K562 (cell line): ENCODE results near the gene DUS1L. TPM values are rescaled to one million over a fixed set of nuclear protein-coding genes. Genes with fewer than 3 reads are reported as not detected.

Experiments used
- ATAC-seq: fragments of 200-7000 bp; cut with Tn5 transposase; 3 replicates; pipeline ENCODE4 v1.9.1; 2020; ENCODE audit warnings: moderate library complexity
- BruUV-seq: library from RNA; stranded (reverse); fragments of 400-500 nt; replicated peaks from 2 replicates; lab custom pipeline; 2021; lab: Mats Ljungman, UMichigan
- CTCF ChIA-PET: fragments of 300-600 bp; formaldehyde crosslinking; extraction: SDS; loops from one replicate; lab custom pipeline; 2021; ENCODE audit warnings: low intra/inter-chr PET ratio; lab: Yijun Ruan, JAX
- POLR2A ChIA-PET: fragments of 300-600, 350-650 bp; sonication (Branson Sonifier 250); formaldehyde crosslinking; extraction: SDS; loops from one replicate; lab custom pipeline; 2021; ENCODE audit warnings: antibody characterized with exemption, inconsistent platforms; lab: Yijun Ruan, JAX
- DNase-seq, 4 experiments: peaks; one replicate each; pipeline versions ENCODE4 v3.0.0 to v3.0.0-alpha.2; 2011 to 2018; ENCODE audit warnings: low spot score in 3 of 4, mixed read lengths in 3 of 4; ENCODE audit errors: extremely low read depth in 1 of 4
- FAIRE-seq: peaks from 2 replicates; lab custom pipeline; 2011; peaks lifted over from hg19 to GRCh38; lab: Jason Lieb, UNC
- H2AFZ ChIP-seq: 2 replicates; pipeline ENCODE4 v1.6.0; 2011; ENCODE audit warnings: low read depth, low read length, control low read depth, inconsistent platforms
- H3K27ac ChIP-seq: fragments of 200-600 bp; 3 replicates; pipeline ENCODE4 v1.8.0; 2011; ENCODE audit warnings: low read depth, mild to moderate bottlenecking, control low read depth, inconsistent platforms, low read length, moderate library complexity, mixed read lengths; ENCODE audit errors: extremely low read depth
- H3K27me3 ChIP-seq, 2 experiments: fragments of 300-600 bp in 1 of 2; 2 replicates in 1 of 2; 3 replicates in 1 of 2; pipeline versions ENCODE4 v1.6.0 to v1.8.0; 2011; ENCODE audit warnings: inconsistent platforms in 2 of 2, low read length in 2 of 2, mild to moderate bottlenecking in 1 of 2, mixed read lengths in 1 of 2, moderate library complexity in 1 of 2; ENCODE audit not compliant: control insufficient read depth in 2 of 2, insufficient read depth in 2 of 2
- H3K36me3 ChIP-seq: fragments of 300-600 bp; 3 replicates; pipeline ENCODE4 v1.8.0; 2011; ENCODE audit warnings: mild to moderate bottlenecking, low read length, inconsistent platforms; ENCODE audit not compliant: control insufficient read depth, insufficient read depth
- H3K4me1 ChIP-seq, 2 experiments: fragments of 200-600 bp in 1 of 2; replicated peaks in 1 of 2; 2 replicates in 1 of 2; 3 replicates in 1 of 2; pipeline versions ENCODE4 v1.5.1 to v1.8.0; 2011; ENCODE audit warnings: inconsistent platforms in 2 of 2, low read length in 2 of 2, mild to moderate bottlenecking in 1 of 2, mixed read lengths in 1 of 2, moderate library complexity in 1 of 2; ENCODE audit not compliant: control insufficient read depth in 2 of 2, insufficient read depth in 2 of 2
- H3K4me2 ChIP-seq: 2 replicates; pipeline ENCODE4 v1.6.1; 2011; ENCODE audit warnings: low read length, control low read depth, inconsistent platforms, mixed read lengths; ENCODE audit not compliant: insufficient read depth
- H3K4me3 ChIP-seq: fragments of 200-600 bp; sonication (generic), shearing (Covaris generic); 2 replicates; pipeline ENCODE4 v1.5.1; 2016; ENCODE audit warnings: control low read depth, inconsistent platforms
- H3K79me2 ChIP-seq: fragments of 200-600 bp; 3 replicates; pipeline ENCODE4 v1.8.0; 2011; ENCODE audit warnings: low read length, inconsistent platforms; ENCODE audit not compliant: control insufficient read depth, insufficient read depth
- H3K9ac ChIP-seq, 2 experiments: 2 replicates each; pipeline versions ENCODE4 v1.6.0 to v1.6.1; 2011; ENCODE audit warnings: low read depth in 2 of 2, low read length in 2 of 2, control low read depth in 1 of 2, inconsistent platforms in 1 of 2, mild to moderate bottlenecking in 1 of 2, mixed read lengths in 1 of 2; ENCODE audit not compliant: insufficient read depth in 1 of 2
- H3K9me1 ChIP-seq: one replicate; pipeline ENCODE4 v1.6.0; 2011; ENCODE audit warnings: inconsistent platforms, mild to moderate bottlenecking, low read length, moderate library complexity; ENCODE audit not compliant: control insufficient read depth, insufficient read depth
- H3K9me3 ChIP-seq: replicated peaks from 2 replicates; pipeline ENCODE4 v1.5.1; 2011; ENCODE audit warnings: low read depth, low read length, inconsistent platforms; ENCODE audit not compliant: control insufficient read depth, insufficient read depth
- H4K20me1 ChIP-seq: replicated peaks from 2 replicates; pipeline ENCODE4 v1.6.1; 2011; ENCODE audit warnings: low read length, inconsistent platforms, mixed read lengths; ENCODE audit not compliant: control insufficient read depth, insufficient read depth
- ATF4 ChIP-seq: fragments of 450-650 bp; formaldehyde crosslinking; IDR thresholded peaks from 2 replicates; pipeline ENCODE4 v1.4.0; 2022; ENCODE audit warnings: mild to moderate bottlenecking, moderate library complexity
- BRD9 ChIP-seq: fragments of 450-650 bp; IDR thresholded peaks from 2 replicates; pipeline ENCODE4 v1.6.1; 2018; ENCODE audit warnings: low read depth; ENCODE audit not compliant: partially characterized antibody
- CBX3 ChIP-seq, 2 experiments: IDR thresholded peaks; 1 replicate in 1 of 2; 2 replicates in 1 of 2; pipeline ENCODE4 v1.6.1; 2012; ENCODE audit warnings: inconsistent platforms in 2 of 2, low read length in 2 of 2, borderline replicate concordance in 1 of 2, control low read depth in 1 of 2
- ERF ChIP-seq: fragments of 450-650 bp; formaldehyde crosslinking; IDR thresholded peaks from 2 replicates; pipeline ENCODE4 v1.4.0; 2020; ENCODE audit warnings: mild to moderate bottlenecking, mixed read lengths
- ETV1 ChIP-seq: fragments of 450-650 bp; conservative IDR thresholded peaks from 2 replicates; pipeline ENCODE4 v1.6.1; 2016; ENCODE audit warnings: missing genetic modification characterization, control low read depth, low read depth, missing compliant biosample characterization
- ETV5 ChIP-seq: sonication (generic); formaldehyde crosslinking; IDR thresholded peaks from 2 replicates; pipeline ENCODE4 v1.4.0; 2020; ENCODE audit warnings: low read depth, mild to moderate bottlenecking, missing genetic modification reagents
- GTF2E2 ChIP-seq: fragments of 200-800 bp; sonication (Bioruptor generic); IDR thresholded peaks from 2 replicates; pipeline ENCODE4 v1.6.1; 2016; ENCODE audit warnings: missing genetic modification characterization, missing compliant biosample characterization
- HOXB6 ChIP-seq: fragments of 250-450 bp; sonication (Bioruptor Pico); IDR thresholded peaks from 2 replicates; pipeline ENCODE4 v1.5.1; 2022; ENCODE audit warnings: mild to moderate bottlenecking, borderline replicate concordance
- KLF10 ChIP-seq: fragments of 250-450 bp; sonication (Bioruptor Pico); IDR thresholded peaks from 2 replicates; pipeline ENCODE4 v1.6.1; 2021; ENCODE audit warnings: matching md5 sums
- KLF6 ChIP-seq: fragments of 250-450 bp; sonication (Bioruptor Pico); IDR thresholded peaks from 2 replicates; pipeline ENCODE4 v1.4.0; 2020; ENCODE audit warnings: mild to moderate bottlenecking, moderate library complexity, borderline replicate concordance
- ZNF436 ChIP-seq: fragments of 250-450, 450-650 bp; sonication (Bioruptor Pico); formaldehyde crosslinking; IDR thresholded peaks from 2 replicates; pipeline ENCODE4 v1.7.0; 2020; ENCODE audit warnings: mild to moderate bottlenecking
- ZNF695 ChIP-seq: fragments of 450-650 bp; formaldehyde crosslinking; IDR thresholded peaks from 2 replicates; pipeline ENCODE4 v1.4.0; 2020; ENCODE audit warnings: mild to moderate bottlenecking, moderate library complexity
- ZNF780A ChIP-seq: fragments of 250-450 bp; sonication (Bioruptor Pico); IDR thresholded peaks from 2 replicates; pipeline ENCODE4 v1.5.0; 2021; ENCODE audit warnings: mild to moderate bottlenecking
- WGBS: fragments of 100-300 bp; shearing (Covaris generic); methylation state at CpG from one replicate; pipeline ENCODE4 v1.1.6; 2016; ENCODE audit warnings: low coverage, mixed read lengths; ENCODE audit not compliant: insufficient coverage; ENCODE audit errors: missing lambda C conversion rate; 5-methylcytosine and 5-hydroxymethylcytosine counted together
- in situ Hi-C: fragments of 300-500 bp; cut with MboI; formaldehyde crosslinking; loops from 4 replicates; pipeline ENCODE4 v1.15.0; 2018; ENCODE audit warnings: inconsistent platforms, mixed read lengths
- intact Hi-C: fragments of 100-400 bp; cut with micrococcal nuclease; formaldehyde crosslinking; loops from 2 replicates; pipeline ENCODE4 v1.14.2; 2022
- polyA plus RNA-seq, 8 experiments: library from polyadenylated mRNA; depleted of rRNA in 4 of 8; stranded (reverse) in 5 of 8; unstranded in 3 of 8; fragments of >200 nt; fragmentation: Nextera tagmentation in 2 of 8; fragmentation: Illumina TruSeq in 1 of 8; extraction: Ambion mirVana in 2 of 8; extraction: Trizol in 1 of 8; gene quantifications; 2 replicates each; pipeline versions ENCODE4 v1.2.1 to v1.2.3, GENCODE V29; 2011 to 2014; ENCODE audit warnings: inconsistent platforms in 1 of 8, missing spikeins in 1 of 8
- total RNA-seq, 7 experiments: library from RNA; depleted of rRNA in 6 of 7; stranded (reverse); fragments of >200 nt in 6 of 7; fragmentation: Illumina TruSeq in 2 of 7; extraction: Trizol in 2 of 7; gene quantifications; 2 replicates each; pipeline versions ENCODE4 v1.2.1 to v1.2.3, GENCODE V29; 2011 to 2021; ENCODE audit warnings: low replicate concordance in 1 of 7
- TF ChIP-seq, protein P1 (sequence below): sonication (generic); formaldehyde crosslinking; IDR thresholded peaks from 2 replicates; pipeline ENCODE4 v1.8.1; 2023; ENCODE audit warnings: mild to moderate bottlenecking, missing genetic modification reagents

DUS1L gene
- total and polyA plus RNA-seq, 9 of the 15 experiments (the other 6 are each of a cell fraction or from before 2014, with no cell fraction given): 7.8 to 210 (median 83.9) TPM

GRCh38 chr17:82072827-82073226, 7.2 kb upstream of the DUS1L start:
- no peak overlapping the region for H2AFZ ChIP-seq
- H3K4me3 ChIP-seq: no peak overlapping the region
- ATAC-seq (no peak), FAIRE-seq (no peak), DNase-seq (no peak)
- H3K36me3 ChIP-seq: peaks cover 3% of the 10 kb centered on the region; the same call in 1 of the 3 replicates
- peaks cover 9% of the 10 kb centered on the region; the same call in 1 of the 2 replicates for H4K20me1 ChIP-seq
- H3K9me1 ChIP-seq: peaks cover 3% of the 10 kb centered on the region
- H3K27ac ChIP-seq: no peak overlapping the region
- ChIA-PET CTCF (no interaction called here), POLR2A (interaction anchor here (0.6 to 1.1 kb wide), 3 partner anchors 12 to 42 kb away, joined by 3 read pairs; no protein-coding TSS in a partner anchor)
- H3K79me2 ChIP-seq: no peaks in the 10 kb centered on the region
- WGBS: 41% methylated on average over 6 of the region's 6 CpGs
- in situ Hi-C loops (no loop called here), intact Hi-C loops (no loop called here)
- BruUV-seq: no TSS peak
- no peak overlapping the region for H3K4me2 ChIP-seq
- no peak for TF ChIP-seq CBX3 (IDR thresholded peaks at IDR 0.05; ENCODE audit: borderline replicate concordance in 1 of 2, low read length in 2 of 2)
- TF ChIP-seq ZNF780A: no peak
- no peak for TF ChIP-seq ETV1 (tag)
- no peak for TF ChIP-seq KLF6
- TF ChIP-seq ERF (CRISPR knock-in tag): no peak
- TF ChIP-seq, protein P1, sequence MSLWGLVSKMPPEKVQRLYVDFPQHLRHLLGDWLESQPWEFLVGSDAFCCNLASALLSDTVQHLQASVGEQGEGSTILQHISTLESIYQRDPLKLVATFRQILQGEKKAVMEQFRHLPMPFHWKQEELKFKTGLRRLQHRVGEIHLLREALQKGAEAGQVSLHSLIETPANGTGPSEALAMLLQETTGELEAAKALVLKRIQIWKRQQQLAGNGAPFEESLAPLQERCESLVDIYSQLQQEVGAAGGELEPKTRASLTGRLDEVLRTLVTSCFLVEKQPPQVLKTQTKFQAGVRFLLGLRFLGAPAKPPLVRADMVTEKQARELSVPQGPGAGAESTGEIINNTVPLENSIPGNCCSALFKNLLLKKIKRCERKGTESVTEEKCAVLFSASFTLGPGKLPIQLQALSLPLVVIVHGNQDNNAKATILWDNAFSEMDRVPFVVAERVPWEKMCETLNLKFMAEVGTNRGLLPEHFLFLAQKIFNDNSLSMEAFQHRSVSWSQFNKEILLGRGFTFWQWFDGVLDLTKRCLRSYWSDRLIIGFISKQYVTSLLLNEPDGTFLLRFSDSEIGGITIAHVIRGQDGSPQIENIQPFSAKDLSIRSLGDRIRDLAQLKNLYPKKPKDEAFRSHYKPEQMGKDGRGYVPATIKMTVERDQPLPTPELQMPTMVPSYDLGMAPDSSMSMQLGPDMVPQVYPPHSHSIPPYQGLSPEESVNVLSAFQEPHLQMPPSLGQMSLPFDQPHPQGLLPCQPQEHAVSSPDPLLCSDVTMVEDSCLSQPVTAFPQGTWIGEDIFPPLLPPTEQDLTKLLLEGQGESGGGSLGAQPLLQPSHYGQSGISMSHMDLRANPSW (CRISPR knock-in tag): no peak
- TF ChIP-seq ATF4 (CRISPR knock-in tag): no peak
- TF ChIP-seq HOXB6: no peak
- TF ChIP-seq ETV5 (CRISPR knock-in tag): no peak
- no peak for TF ChIP-seq GTF2E2 (tag)
- no peak for TF ChIP-seq ZNF436 (CRISPR knock-in tag)
- TF ChIP-seq BRD9: no peak
- TF ChIP-seq KLF10 (CRISPR knock-in tag): no peak
- TF ChIP-seq ZNF695 (CRISPR knock-in tag): no peak
- H3K27me3 ChIP-seq: no peaks in the 10 kb centered on the region
- H3K9me3 ChIP-seq: no peaks in the 10 kb centered on the region
- peaks cover 0 to 16% of the 10 kb centered on the region in 2 experiments; a peak in 2 of 5 replicates for H3K4me1 ChIP-seq
- H3K9ac ChIP-seq: no peak overlapping the region
